Spleen (tissue), 7 donors: ENCODE data around the gene TSPAN9.

Experiments
- POLR2AphosphoS5 ChIP-seq, 3 donors: sonication (generic); formaldehyde crosslinking; IDR thresholded peaks; one replicate each; pipeline ENCODE4 v1.5.1; 2017; ENCODE audit warnings: antibody characterized with exemption in 3 of 3
- TF ChIP-seq, protein P1 (sequence below), 11 experiments: fragments of 200-600 bp in 7 of 11; fragments of 450-650 bp in 4 of 11; sonication (generic) in 4 of 11; IDR thresholded peaks in 8 of 11; conservative IDR thresholded peaks in 3 of 11; 1 replicate in 7 of 11; 2 replicates in 4 of 11; pipeline versions ENCODE4 v1.4.0 to v1.8.0; 2016 to 2021; ENCODE audit warnings: antibody characterized with exemption in 11 of 11, inconsistent platforms in 4 of 11, mild to moderate bottlenecking in 1 of 11
- donor health status: DM: no; HTN: no; CAD: no; lungs with moderate emphysema.
- donor health status: DM: no; HTN: no; CAD: no.
- donor health status: DM: no; HTN: no; CAD: no.

DNA sequence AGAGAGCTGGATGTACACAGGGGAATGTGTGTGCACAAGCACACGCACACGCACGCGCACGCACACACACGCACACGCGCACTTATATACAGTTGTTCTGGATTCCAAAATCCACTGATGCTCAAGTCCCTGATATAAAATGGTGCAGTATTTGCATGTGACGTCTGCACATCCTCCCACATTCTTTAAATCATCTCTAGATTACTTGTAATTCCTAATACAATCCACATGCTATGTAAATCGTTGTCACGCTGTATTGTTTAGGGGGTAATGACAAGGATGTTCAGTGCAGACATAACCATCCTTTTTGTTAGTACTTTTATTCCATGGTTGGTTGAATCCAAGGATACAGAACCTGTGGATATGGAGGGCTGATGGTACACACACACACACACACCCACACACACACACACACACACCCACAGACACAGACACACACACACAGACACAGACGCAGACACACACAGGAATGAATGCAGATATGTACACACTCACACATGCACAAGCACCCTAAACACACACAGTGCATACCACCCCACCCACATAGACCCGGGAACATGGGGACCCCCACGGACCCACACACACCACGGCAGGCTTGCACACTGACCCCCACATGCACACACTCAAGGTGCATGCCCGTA is 225.3 kb downstream of the TSPAN9 start:
- TF ChIP-seq, protein P1, sequence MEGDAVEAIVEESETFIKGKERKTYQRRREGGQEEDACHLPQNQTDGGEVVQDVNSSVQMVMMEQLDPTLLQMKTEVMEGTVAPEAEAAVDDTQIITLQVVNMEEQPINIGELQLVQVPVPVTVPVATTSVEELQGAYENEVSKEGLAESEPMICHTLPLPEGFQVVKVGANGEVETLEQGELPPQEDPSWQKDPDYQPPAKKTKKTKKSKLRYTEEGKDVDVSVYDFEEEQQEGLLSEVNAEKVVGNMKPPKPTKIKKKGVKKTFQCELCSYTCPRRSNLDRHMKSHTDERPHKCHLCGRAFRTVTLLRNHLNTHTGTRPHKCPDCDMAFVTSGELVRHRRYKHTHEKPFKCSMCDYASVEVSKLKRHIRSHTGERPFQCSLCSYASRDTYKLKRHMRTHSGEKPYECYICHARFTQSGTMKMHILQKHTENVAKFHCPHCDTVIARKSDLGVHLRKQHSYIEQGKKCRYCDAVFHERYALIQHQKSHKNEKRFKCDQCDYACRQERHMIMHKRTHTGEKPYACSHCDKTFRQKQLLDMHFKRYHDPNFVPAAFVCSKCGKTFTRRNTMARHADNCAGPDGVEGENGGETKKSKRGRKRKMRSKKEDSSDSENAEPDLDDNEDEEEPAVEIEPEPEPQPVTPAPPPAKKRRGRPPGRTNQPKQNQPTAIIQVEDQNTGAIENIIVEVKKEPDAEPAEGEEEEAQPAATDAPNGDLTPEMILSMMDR (IDR thresholded peaks at IDR 0.05 in 8 of 11, conservative IDR thresholded peaks at IDR 0.05 in 3 of 11), result no peak
- no peak for TF ChIP-seq POLR2AphosphoS5 (IDR thresholded peaks at IDR 0.05)
